HL-60/S4 treated with phorbol 12-myristate 13-acetate at 8.2 ng/mL for 4 days and 3 days (cell line): ENCODE results near the gene TJP3.
"Not testable (repeated sequence)": the region's sequence is repeated elsewhere in the genome, so short reads cannot be mapped to it uniquely, and the experiment has no call there.

ENCODE experiments used
- in situ Hi-C: fragments of 300-500 bp; cut with MboI; formaldehyde crosslinking; loops from 2 replicates; pipeline ENCODE4 v1.15.0; 2022; ENCODE audit warnings: low sequenced_read_pairs

Gene TJP3, protein sequence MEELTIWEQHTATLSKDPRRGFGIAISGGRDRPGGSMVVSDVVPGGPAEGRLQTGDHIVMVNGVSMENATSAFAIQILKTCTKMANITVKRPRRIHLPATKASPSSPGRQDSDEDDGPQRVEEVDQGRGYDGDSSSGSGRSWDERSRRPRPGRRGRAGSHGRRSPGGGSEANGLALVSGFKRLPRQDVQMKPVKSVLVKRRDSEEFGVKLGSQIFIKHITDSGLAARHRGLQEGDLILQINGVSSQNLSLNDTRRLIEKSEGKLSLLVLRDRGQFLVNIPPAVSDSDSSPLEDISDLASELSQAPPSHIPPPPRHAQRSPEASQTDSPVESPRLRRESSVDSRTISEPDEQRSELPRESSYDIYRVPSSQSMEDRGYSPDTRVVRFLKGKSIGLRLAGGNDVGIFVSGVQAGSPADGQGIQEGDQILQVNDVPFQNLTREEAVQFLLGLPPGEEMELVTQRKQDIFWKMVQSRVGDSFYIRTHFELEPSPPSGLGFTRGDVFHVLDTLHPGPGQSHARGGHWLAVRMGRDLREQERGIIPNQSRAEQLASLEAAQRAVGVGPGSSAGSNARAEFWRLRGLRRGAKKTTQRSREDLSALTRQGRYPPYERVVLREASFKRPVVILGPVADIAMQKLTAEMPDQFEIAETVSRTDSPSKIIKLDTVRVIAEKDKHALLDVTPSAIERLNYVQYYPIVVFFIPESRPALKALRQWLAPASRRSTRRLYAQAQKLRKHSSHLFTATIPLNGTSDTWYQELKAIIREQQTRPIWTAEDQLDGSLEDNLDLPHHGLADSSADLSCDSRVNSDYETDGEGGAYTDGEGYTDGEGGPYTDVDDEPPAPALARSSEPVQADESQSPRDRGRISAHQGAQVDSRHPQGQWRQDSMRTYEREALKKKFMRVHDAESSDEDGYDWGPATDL

DNA sequence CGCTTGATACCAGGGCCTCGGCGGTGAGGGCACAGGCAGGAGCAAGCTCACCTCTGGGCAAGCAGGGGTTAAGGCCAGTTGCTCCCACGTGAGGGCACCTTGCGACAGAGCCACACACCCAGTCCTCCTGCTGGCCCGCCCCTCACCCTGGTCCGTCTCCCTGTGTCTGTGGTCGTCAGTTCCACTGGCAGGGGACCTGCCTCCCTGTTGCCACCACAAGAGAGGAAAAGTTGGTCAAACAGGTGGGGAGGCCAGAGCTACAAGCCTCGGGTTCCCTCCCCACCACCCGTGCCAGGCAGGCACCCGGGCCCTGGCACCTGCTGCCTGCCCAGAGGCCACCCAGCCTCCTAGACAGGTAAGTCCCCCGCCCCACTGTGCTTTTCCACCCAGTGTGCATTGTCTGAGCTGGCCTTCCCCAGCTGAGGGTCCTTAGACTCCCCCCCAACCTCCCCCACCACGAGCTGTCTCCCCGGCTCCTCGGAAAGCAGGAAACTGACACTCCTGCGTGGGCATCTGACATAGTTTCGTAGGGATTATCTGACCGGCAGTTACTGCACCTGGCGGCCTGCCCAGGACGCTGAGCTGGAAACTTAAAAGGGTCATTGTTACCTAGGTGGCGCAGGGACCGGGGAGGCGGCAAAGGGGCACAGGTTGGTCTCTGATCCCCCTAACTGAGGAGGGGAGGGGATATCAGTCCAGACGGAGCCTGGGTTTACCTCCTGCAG is at the start of gene TJP3:
TSS of gene TJP3 (plus strand) at position 178 of the 725 bp plus-strand sequence. CDS start 20,049 bp downstream, outside the sequence.
- in situ Hi-C loops = no loop called here

DNA sequence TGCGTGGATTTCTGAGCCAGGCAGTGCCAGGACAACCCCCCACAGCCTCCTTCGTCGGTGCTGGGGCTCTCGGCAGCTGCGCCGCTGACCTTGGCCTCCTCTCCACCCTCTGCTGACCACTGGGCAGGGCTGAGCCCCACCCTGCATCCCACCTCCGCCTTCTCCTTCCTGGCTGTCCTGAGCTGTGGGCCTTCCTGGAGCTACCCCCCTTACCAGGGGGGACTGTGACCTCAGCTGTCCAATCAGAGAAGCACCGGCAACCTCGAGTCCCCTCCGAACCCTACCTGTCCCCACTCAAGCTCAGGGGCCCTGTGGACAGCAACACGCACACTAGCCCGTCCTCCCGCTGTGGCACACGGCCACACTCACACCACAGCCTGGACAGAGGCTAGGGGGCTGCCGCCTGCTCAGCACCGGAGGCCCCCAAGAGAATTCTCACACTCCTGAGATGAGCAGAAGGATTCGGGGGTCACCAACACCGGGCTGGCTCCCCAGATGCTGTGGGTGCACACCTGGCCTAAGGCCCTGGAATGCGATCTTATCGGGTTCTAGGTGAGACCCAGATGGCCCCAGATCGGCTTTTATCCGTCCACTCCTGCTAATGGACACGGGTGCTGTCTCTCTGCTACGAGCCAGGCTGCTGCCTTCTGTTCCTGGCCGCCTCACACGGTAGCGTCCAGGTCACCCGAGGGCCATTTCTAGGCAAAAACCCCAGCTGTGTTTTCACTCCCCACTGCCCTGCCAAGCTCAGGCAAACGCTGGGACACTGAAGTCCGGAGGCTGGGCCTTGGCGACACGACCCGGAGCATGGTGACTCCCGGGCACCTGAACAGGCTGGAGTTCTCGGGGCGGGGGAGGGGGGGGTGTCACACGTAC is 49.1 kb upstream of the TJP3 start:
- in situ Hi-C loops = no loop called here

DNA sequence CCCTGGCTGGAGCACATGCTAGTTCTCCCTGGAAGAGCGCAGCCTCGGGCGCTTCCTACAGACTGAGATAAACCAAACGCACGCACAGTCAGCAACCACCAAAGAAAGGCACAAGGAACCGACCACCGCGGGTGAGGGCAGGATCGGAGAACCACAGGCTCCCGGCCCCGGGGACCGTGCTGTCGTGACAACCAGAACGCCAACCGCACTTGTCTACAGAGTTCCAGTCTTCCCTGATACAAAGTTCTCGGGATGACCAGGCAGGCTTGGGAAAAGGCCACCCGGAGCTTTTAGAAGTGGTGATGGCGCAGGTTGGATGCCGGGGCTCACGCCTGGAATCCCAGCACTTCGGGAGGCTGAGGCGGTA is 48.5 kb upstream of the TJP3 start:
- in situ Hi-C loops = no loop called here

DNA sequence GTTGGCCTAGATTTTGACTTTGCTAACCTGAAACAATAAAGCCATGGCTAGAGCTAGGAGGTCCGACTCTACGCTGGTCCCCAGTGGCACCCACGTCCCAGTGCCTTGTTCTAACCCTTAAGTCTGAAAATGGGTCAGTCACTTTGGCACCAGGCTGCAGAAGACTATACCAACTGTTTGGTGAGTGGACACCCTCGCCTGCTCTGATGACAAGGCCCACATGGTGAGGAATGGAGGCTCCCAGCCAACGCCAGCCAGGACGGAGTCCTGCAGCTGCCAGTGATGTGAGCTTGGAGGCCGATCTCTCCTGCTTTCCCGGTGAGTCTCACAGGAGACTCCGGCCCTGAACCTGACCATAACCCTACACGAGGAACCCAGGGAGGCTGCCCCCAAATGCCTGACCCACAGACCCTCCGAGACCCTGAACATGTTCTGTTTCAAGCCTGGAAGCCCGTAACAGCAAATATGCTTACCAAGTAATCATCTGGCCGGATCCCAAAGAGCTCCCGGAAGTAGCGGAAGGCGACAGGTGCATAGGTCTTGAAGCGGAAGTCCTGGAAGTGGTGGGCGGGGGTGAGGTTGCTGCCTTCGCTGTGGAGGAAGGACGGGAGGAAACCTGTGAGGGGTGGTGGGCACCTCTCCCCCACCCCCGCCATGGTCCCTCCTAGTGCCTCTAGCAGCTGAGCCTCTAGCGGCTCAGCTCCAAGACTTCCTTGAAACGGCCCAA is 47.5 kb upstream of the TJP3 start:
- in situ Hi-C loops = no loop called here

DNA sequence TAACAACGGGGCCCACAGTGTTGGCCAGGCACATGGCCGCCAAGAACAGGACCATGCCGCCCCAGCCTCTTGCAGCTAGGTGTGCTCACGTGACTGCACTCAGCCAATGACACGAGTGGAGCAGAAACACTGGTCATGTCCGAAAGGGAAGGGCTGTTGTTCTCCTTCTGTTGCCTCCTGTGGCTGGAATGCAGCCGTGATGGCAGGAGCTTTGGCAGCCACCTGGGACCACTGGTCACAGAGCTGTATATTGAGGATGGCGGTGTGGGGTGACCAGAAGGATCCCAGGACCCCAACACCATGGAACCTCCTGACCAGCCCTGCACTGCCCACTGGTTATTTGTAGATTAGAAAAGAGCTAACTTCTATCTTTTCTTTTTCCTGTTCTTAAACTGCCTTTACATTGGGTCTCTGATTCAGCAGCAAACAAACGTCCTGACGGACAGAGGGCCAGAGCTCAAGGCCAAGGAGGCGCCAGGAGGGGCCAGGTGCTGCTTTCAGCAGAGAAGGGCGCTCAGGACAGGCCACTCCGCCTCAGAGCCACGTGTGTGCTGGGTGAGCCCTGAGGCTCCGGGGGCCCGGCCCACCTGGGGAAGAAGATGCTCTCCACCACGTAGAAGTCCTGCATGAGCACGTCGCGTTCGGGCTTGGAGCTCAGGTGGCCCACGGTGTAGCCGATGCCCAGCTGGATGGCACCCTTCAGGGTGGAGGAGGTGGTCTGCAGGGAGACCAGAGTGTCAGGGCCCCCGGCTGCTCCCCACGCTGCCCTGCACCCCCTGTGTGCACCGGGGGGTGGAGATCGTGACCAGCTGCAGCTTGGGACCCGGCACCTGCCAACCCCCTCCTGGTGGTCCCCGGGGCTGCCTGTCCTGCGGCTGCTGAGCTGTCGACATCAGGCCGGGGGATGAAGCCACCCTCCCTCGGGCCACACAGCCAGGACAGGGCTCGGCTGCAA is 46.6 kb upstream of the TJP3 start:
- in situ Hi-C loops = no loop called here

DNA sequence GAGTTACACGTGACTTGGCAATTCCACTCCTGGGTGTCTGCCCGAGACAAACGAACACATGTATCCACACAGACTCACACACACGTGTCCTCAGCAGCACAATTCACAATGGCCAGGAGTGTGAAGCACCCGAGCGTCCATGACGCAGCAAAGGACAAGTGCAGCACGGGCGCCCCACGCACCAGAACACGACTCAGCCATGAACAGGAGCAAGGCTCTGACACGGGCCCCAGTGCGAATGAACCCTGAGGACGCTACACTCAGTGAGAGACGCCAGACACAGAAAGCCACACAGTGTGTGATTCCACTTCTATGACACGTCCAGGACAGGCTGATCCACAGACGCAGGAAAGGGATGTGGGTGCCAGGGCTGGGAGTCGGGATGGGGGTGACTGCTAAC is 44.3 kb upstream of the TJP3 start:
- in situ Hi-C loops = no loop called here

DNA sequence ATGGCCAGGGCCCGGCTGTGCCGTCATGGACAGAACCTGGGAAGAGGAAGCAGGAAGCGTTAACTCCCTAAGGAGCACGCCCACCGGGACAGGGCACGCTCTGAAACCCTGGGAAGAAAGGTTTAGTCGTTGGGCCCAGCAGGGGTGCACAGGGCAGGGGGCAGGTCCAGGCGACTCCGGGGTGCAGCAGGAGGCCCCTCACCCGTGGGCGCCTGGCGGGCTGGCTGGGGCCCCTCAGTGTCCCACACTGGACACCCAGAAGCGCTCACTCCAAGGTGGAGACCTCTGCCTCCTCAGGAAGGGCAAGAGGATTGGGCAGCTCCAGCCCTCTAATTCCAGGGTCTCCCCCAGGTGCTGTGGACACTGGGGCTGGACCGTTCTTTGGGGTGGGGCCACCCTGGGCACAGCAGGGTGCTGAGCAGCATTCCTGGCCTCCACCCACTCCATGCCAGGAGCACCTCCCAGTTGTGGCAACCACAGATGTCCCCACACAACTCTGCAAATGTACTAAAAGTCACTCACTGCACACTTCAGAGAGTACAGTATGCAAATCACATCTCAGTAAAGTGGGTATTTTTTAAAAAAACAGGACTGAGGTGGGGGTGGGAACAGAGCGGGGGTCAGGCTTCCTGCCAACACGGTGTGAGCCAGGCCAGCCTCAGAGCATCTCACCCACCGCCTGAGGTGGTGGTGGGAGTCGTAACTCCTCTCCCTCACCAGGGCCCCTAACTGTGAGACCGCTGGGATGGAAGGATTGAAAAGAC is 43.1 kb upstream of the TJP3 start:
- in situ Hi-C loops = no loop called here

DNA sequence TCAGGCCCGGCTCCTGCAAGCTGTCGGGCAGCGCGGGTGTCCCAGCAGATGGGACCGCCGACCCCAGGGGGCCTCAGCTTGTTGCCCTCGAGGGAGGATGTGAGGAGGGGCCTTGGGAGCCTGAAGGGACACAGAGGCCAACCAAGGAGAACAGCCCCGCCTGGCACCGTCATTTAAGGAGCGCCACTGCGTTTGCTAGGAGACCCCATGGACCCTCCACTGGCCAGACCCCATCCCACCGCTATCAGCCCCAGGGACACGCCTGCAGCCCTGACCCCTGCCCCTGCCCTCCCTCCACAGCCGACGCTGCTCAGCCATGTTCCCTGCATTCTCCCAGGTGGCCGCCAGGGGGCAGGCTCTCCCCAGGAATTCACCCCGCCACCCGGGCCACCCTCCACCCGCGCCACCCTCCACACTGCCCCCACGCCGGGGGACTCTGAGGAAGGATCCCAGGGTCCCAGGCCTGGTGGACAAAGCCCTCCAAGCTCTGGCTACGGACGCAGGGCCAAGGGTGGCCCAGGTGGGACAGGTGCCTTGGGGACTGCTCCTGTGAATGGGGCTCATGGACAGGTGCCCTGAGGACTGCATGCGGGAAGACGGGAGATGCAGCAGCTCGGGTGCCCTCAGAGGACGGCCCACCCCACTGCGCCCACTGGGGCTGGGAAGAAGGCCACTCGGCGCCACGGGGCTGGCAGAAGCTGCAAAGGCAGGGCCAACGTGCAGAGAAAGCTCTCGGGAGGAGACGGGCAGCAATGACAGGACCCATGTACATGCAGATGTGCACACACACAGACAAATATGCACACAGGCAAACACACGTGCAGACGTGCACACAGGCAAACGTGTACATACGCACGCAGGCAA is 42.3 kb upstream of the TJP3 start:
- in situ Hi-C loops = no loop called here

DNA sequence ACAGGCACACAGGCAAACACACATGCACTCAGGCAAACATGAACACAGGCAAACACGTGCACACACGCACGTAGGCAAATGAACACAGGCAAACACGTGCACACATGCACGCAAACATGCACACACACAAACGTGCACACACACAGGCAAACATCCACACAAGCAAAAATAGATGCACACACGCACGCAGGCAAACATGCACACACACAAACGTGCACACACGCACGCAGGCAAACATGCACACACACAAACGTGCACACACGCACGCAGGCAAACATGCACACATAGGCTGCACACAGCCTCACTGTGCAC is 41.7 kb upstream of the TJP3 start:
- in situ Hi-C loops = not testable (repeated sequence)

DNA sequence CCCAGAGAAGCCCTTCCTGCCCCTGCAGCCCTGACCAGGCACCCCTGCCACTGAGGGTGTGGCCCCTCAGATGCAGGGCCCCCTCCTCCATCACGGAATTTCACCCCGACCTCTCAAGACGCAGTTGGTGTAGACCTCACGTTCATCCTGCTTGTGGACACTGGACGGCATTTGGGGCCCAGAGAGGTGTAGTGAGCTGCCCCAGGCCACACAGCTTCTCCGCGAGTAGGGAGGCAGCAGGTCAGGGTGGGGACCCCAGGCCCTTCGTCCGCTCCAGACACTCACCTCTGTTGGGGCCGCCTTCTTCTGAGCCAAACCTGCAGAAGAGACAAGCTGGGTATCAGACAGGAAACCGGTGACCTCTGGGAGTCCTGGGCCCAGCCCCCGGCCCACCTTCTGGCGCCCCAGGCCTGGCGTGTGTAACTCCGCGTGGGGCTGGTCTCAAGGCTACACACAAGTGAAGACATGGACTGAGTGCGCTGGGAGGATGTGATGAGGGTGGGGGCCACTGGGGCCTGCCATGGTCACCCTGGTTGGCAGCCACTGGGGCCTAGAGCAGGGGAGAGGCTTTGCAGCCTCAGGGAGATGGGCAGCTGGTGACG is 41.0 kb upstream of the TJP3 start:
- in situ Hi-C loops = no loop called here

DNA sequence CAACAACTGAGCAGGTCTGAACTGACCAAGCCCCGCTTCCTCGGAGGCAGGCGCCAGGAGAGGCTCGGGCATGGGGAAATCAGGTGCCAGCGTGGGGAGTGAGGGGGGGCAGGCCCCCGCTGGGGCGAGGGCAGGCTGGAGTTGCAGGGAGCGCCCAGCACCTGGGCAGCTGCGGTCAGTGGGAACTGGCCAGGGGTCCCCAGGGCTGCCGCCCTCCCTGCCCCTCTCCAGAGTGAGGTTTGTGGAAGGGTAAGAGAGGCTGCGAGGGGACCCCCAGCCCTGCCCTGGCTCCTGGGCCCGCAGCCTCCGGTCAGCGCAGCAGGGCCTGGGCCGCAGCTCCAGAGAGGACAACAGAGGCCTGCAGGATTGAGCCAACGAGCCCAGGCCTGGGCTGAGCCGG is 40.4 kb upstream of the TJP3 start:
- in situ Hi-C loops = no loop called here

DNA sequence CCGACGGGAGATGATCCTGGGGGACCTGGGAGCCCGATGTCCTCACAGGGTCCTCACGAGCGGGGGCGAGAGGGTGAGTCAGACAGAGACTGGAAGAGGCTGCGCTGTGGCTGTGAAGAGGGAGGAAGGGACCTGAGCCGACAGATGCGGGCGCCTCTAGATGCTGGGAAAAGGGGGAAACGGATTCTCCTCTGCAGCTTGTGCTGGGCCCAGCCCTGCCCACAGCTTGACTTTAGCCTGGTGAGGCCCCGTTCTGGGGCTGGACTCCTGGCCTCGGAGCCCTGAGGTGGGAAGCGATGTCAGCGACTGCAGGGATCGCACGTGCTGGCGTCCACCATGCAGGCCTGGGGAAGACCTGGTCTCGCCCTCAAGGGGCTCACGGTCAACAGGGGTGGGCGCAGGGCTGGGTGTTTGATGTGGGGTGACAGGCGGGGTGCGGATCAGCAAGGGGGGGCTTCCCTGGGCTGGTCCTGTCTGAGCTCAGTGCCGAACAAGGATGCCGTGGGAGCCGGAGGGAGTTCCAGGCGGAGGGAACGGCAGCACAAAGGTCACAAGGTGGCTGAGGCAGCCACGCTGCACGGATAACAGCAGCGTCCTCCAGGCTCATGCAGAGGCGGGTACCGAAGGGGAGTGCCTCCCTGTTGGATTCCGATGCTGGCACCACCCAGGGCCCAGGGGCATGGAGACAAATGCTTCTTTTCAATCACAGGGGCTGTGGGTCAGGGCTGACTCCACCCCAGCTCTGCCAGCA is 39.7 kb upstream of the TJP3 start:
- in situ Hi-C loops = no loop called here

DNA sequence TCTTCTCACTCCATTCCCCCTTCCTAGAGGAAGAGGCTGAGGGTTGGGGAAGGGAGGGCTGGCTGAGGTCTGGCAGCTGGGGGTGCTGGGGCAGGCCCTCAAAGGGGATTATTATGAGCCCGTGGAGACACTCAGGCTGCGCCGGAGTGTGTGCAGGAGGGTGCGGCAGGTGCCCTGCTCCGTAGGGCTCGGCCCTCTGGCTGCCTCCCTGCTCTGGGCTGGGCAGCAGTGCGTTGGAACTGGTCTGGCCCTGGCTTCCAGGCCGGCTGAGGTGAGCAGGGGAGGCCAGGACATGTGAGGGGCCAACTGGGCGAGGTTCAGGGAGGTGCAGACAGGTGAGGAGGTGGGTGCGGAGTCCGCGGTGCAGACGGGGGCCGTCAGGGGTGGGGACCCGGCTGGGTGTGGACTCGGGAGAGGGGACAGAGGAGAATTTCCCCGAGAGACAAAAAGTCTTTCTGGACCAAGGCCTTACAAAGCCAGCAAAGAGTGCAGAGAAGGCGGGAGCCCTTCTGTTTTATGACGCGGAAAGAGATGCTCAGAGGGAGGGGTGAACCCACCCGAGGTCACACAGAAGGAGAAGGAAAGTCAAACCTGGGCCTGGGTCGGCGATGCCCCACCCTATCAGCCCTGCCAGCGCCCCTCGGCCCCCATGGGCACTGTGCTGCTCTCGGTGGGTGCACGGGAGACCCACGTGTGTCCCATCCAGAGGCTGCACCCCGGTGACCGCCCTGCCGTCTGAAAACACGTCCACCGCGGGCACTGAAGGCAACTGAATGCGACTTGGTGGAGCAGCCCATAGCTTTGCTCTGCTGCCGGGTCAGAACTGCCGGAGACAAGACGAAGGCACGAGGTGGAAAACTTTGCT is 38.9 kb upstream of the TJP3 start:
- in situ Hi-C loops = no loop called here

DNA sequence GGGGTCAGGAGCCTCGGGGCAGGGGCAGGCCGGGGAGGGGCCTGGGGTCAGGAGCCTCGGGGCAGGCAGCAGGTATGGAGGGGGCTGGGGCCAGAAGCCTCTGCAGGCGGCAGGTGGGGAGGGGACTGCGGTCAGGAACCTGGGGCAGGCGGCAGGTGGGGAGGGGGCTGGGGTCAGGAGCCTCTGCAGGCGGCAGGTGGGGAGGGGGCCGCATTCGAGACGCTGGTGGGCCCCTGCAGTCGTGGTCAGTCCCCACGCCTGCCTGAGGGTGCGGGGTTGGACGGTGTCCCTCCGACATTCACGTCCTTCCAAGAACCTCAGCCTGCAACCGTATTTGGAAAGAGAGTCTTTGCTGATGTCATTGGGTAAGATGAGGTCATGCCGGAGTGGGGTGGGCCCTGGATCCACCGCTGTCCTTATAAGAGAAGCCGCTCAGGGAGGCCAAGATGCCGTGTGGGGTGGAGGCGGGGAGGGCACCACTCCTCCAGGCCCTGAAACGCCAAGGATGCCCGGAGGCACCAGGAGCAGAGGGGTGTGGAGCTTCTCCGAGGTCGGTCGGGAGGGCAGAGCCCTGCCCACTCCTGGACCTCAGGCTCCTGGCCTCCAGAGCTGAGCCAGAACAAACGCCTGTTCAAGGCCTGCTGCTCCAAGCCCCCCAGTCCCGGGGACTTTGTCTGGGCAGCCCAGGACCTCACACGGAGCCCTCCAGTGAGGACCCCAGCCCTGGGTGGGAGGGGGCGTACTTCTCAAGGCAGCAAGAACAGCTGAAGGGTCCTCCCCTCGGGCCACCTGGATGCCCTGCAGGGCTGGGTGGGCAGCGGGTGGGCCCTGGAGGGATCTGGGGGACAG is 38.0 kb upstream of the TJP3 start:
- in situ Hi-C loops = no loop called here
